ENCODE measurements around the gene HOXB2. TPM values are rescaled to one million over a fixed set of nuclear protein-coding genes. Genes with fewer than 3 reads are reported as not detected.

The HOXB2 gene
- polyA plus RNA-seq, 1 donor, result 18.6 TPM

- no CpG with 5 or more reads among the region's 10 CpGs for WGBS (ENCODE audit: insufficient coverage, low lambda C conversion rate)
- Histone ChIP-seq H3K9me3 (ENCODE audit: control insufficient read depth, low read depth, low read length) (peaks cover 12% of the 10 kb centered on the region), H3K4me1 (ENCODE audit: control insufficient read depth, insufficient read depth, low read length) (peaks cover 13% of the 10 kb centered on the region), H3K36me3 (ENCODE audit: control insufficient read depth, insufficient read depth, low read length) (peaks cover 9% of the 10 kb centered on the region), H3K4me3 (ENCODE audit: low read length) (peak overlapping the region; percentile 0), H3K27ac (ENCODE audit: low read length) (peak overlapping the region; percentile 88), H3K27me3 (ENCODE audit: control insufficient read depth, insufficient read depth, low read length) (peaks cover 87% of the 10 kb centered on the region)
- DNase-seq, result no peak
Measured at GRCh38 chr17:48546137-48546923, 1.4 kb upstream of the HOXB2 start.

GRCh38 chr17:48545539-48545938, 630 bp upstream of the HOXB2 start:
- no CpG with 5 or more reads among the region's 1 CpG for WGBS (ENCODE audit: insufficient coverage, low lambda C conversion rate)
- Histone ChIP-seq H3K4me3 (ENCODE audit: low read length) (no peak overlapping the region), H3K4me1 (ENCODE audit: control insufficient read depth, insufficient read depth, low read length) (peaks cover 13% of the 10 kb centered on the region), H3K27ac (ENCODE audit: low read length) (peak overlapping the region; percentile 88), H3K27me3 (ENCODE audit: control insufficient read depth, insufficient read depth, low read length) (peaks cover 89% of the 10 kb centered on the region), H3K36me3 (ENCODE audit: control insufficient read depth, insufficient read depth, low read length) (peaks cover 7% of the 10 kb centered on the region), H3K9me3 (ENCODE audit: control insufficient read depth, low read depth, low read length) (peaks cover 10% of the 10 kb centered on the region)
- DNase-seq, result no peak

GRCh38 chr17:48544349-48545021, 424 bp downstream of the HOXB2 start:
- Histone ChIP-seq H3K27ac (ENCODE audit: low read length) (peak overlapping the region; percentile 88), H3K9me3 (ENCODE audit: control insufficient read depth, low read depth, low read length) (peaks cover 7% of the 10 kb centered on the region), H3K4me1 (ENCODE audit: control insufficient read depth, insufficient read depth, low read length) (peaks cover 17% of the 10 kb centered on the region), H3K27me3 (ENCODE audit: control insufficient read depth, insufficient read depth, low read length) (peaks cover 89% of the 10 kb centered on the region), H3K4me3 (ENCODE audit: low read length) (peak overlapping the region; percentile 70), H3K36me3 (ENCODE audit: control insufficient read depth, insufficient read depth, low read length) (peaks cover under 1% of the 10 kb centered on the region)
- DNase-seq, result peak; percentile 71 to 73
- no CpG with 5 or more reads among the region's 38 CpGs for WGBS (ENCODE audit: insufficient coverage, low lambda C conversion rate)

GRCh38 chr17:48543854-48544348, 1.0 kb downstream of the HOXB2 start:
- no CpG with 5 or more reads among the region's 20 CpGs for WGBS (ENCODE audit: insufficient coverage, low lambda C conversion rate)
- Histone ChIP-seq H3K4me1 (ENCODE audit: control insufficient read depth, insufficient read depth, low read length) (peaks cover 17% of the 10 kb centered on the region), H3K36me3 (ENCODE audit: control insufficient read depth, insufficient read depth, low read length) (no peaks in the 10 kb centered on the region), H3K4me3 (ENCODE audit: low read length) (peak overlapping the region; percentile 70), H3K9me3 (ENCODE audit: control insufficient read depth, low read depth, low read length) (peaks cover 7% of the 10 kb centered on the region), H3K27ac (ENCODE audit: low read length) (peak overlapping the region; percentile 88), H3K27me3 (ENCODE audit: control insufficient read depth, insufficient read depth, low read length) (peaks cover 89% of the 10 kb centered on the region)
- DNase-seq, result no peak

- no peak for DNase-seq
- H3K4me1 ChIP-seq (ENCODE audit: control insufficient read depth, insufficient read depth, low read length), result peaks cover 17% of the 10 kb centered on the region
- H3K36me3 ChIP-seq (ENCODE audit: control insufficient read depth, insufficient read depth, low read length), result no peaks in the 10 kb centered on the region
- no CpG with 5 or more reads among the region's 72 CpGs for WGBS (ENCODE audit: insufficient coverage, low lambda C conversion rate)
- peak overlapping the region; percentile 90 for H3K27ac ChIP-seq (ENCODE audit: low read length)
- peaks cover 85% of the 10 kb centered on the region for H3K27me3 ChIP-seq (ENCODE audit: control insufficient read depth, insufficient read depth, low read length)
- H3K4me3 ChIP-seq (ENCODE audit: low read length), result peak overlapping the region; percentile 70
- H3K9me3 ChIP-seq (ENCODE audit: control insufficient read depth, low read depth, low read length), result peaks cover 7% of the 10 kb centered on the region
Measured at GRCh38 chr17:48543107-48543853, 1.6 kb downstream of the HOXB2 start.

- Histone ChIP-seq H3K27me3 (ENCODE audit: control insufficient read depth, insufficient read depth, low read length) (peaks cover 79% of the 10 kb centered on the region), H3K27ac (ENCODE audit: low read length) (peak overlapping the region; percentile 90), H3K4me1 (ENCODE audit: control insufficient read depth, insufficient read depth, low read length) (peaks cover 17% of the 10 kb centered on the region), H3K36me3 (ENCODE audit: control insufficient read depth, insufficient read depth, low read length) (no peaks in the 10 kb centered on the region), H3K9me3 (ENCODE audit: control insufficient read depth, low read depth, low read length) (peaks cover 7% of the 10 kb centered on the region), H3K4me3 (ENCODE audit: low read length) (peak overlapping the region; percentile 70)
- WGBS (ENCODE audit: insufficient coverage, low lambda C conversion rate), result 60% methylated on average over 1 of the region's 12 CpGs
- DNase-seq, result no peak
Measured at GRCh38 chr17:48542698-48543106, 2.2 kb downstream of the HOXB2 start.

- H3K27me3 ChIP-seq (ENCODE audit: control insufficient read depth, insufficient read depth, low read length), result peaks cover 78% of the 10 kb centered on the region
Measured at GRCh38 chr17:48542114-48542656, 2.7 kb downstream of the HOXB2 start.

GRCh38 chr17:48541577-48542113, 3.3 kb downstream of the HOXB2 start:
- Histone ChIP-seq H3K9me3 (ENCODE audit: control insufficient read depth, low read depth, low read length) (peaks cover 7% of the 10 kb centered on the region), H3K27ac (ENCODE audit: low read length) (peak overlapping the region; percentile 90), H3K4me1 (ENCODE audit: control insufficient read depth, insufficient read depth, low read length) (peaks cover 13% of the 10 kb centered on the region), H3K27me3 (ENCODE audit: control insufficient read depth, insufficient read depth, low read length) (peaks cover 73% of the 10 kb centered on the region), H3K36me3 (ENCODE audit: control insufficient read depth, insufficient read depth, low read length) (no peaks in the 10 kb centered on the region), H3K4me3 (ENCODE audit: low read length) (peak overlapping the region; percentile 70)
- peak in 1 of 2 donors; percentile 49 for DNase-seq
- no CpG with 5 or more reads among the region's 36 CpGs for WGBS (ENCODE audit: insufficient coverage, low lambda C conversion rate)

More at GRCh38 chr17:48542114-48542656, 2.7 kb downstream of the HOXB2 start:
- 57% methylated on average over 5 of the region's 27 CpGs for WGBS (ENCODE audit: insufficient coverage, low lambda C conversion rate)
- no peak for DNase-seq
- Histone ChIP-seq H3K4me1 (ENCODE audit: control insufficient read depth, insufficient read depth, low read length) (peaks cover 17% of the 10 kb centered on the region), H3K36me3 (ENCODE audit: control insufficient read depth, insufficient read depth, low read length) (no peaks in the 10 kb centered on the region), H3K9me3 (ENCODE audit: control insufficient read depth, low read depth, low read length) (peaks cover 7% of the 10 kb centered on the region), H3K27ac (ENCODE audit: low read length) (peak overlapping the region; percentile 90), H3K4me3 (ENCODE audit: low read length) (peak overlapping the region; percentile 70)

- no CpG with 5 or more reads among the region's 12 CpGs for WGBS (ENCODE audit: insufficient coverage, low lambda C conversion rate)
- no peak for DNase-seq
- H3K4me3 ChIP-seq (ENCODE audit: low read length), result peak overlapping the region; percentile 70
- H3K9me3 ChIP-seq (ENCODE audit: control insufficient read depth, low read depth, low read length), result peaks cover 7% of the 10 kb centered on the region
- peaks cover 67% of the 10 kb centered on the region for H3K27me3 ChIP-seq (ENCODE audit: control insufficient read depth, insufficient read depth, low read length)
- H3K27ac ChIP-seq (ENCODE audit: low read length), result peak overlapping the region; percentile 90
- no peaks in the 10 kb centered on the region for H3K36me3 ChIP-seq (ENCODE audit: control insufficient read depth, insufficient read depth, low read length)
- H3K4me1 ChIP-seq (ENCODE audit: control insufficient read depth, insufficient read depth, low read length), result peaks cover 13% of the 10 kb centered on the region
Measured at GRCh38 chr17:48541036-48541576, 3.8 kb downstream of the HOXB2 start.

Data from large intestine (tissue), 3 donors.